Uterus (tissue), 4 donors: ENCODE data around the gene STX2. TPM values are rescaled to one million over a fixed set of nuclear protein-coding genes. Genes with fewer than 3 reads are reported as not detected.

ENCODE experiments used
- DNase-seq, 2 donors: peaks; one replicate each; pipeline ENCODE4 v3.0.0-alpha.2; 2019 to 2020
- H3K27ac ChIP-seq, 2 donors: fragments of 200-600 bp; sonication (generic); 1 replicate in 1 of 2; 2 replicates in 1 of 2; pipeline ENCODE4 v1.5.1; 2016 to 2018
- H3K27me3 ChIP-seq, 2 donors: fragments of 200-600 bp; sonication (generic); one replicate each; pipeline ENCODE4 v1.5.1; 2018 to 2019; ENCODE audit warnings: control low read depth in 1 of 2
- H3K36me3 ChIP-seq, 2 donors: fragments of 200-600 bp; sonication (generic); one replicate each; pipeline ENCODE4 v1.5.1; 2019; ENCODE audit warnings: control low read depth in 1 of 2
- H3K4me1 ChIP-seq, 2 donors: fragments of 200-600 bp; sonication (generic); one replicate each; pipeline ENCODE4 v1.5.1; 2018 to 2019; ENCODE audit warnings: control low read depth in 1 of 2
- H3K4me3 ChIP-seq, 2 donors: fragments of 200-600 bp; sonication (generic); 1 replicate in 1 of 2; 2 replicates in 1 of 2; pipeline ENCODE4 v1.5.1; 2018 to 2019; ENCODE audit warnings: mild to moderate bottlenecking in 1 of 2
- H3K9me3 ChIP-seq, 2 donors: fragments of 200-600 bp; sonication (generic); one replicate each; pipeline ENCODE4 v1.5.1; 2019; ENCODE audit warnings: control low read depth in 1 of 2
- CTCF ChIP-seq, 4 experiments: fragments of 200-600 bp in 2 of 4; fragments of 450-650 bp in 2 of 4; sonication (generic) in 2 of 4; IDR thresholded peaks; one replicate each; pipeline ENCODE4 v1.5.1; 2016 to 2019; ENCODE audit warnings: antibody characterized with exemption in 4 of 4, mild to moderate bottlenecking in 2 of 4, moderate library complexity in 1 of 4
- POLR2A ChIP-seq, 2 donors: fragments of 450-650 bp; IDR thresholded peaks; one replicate each; pipeline ENCODE4 v1.6.1; 2016; ENCODE audit warnings: antibody characterized with exemption in 2 of 2, mild to moderate bottlenecking in 1 of 2, moderate library complexity in 1 of 2
- intact Hi-C: fragments of 100-400 bp; cut with DNase I; formaldehyde crosslinking; loops from one replicate; pipeline ENCODE4 v1.15.1; 2023; ENCODE audit warnings: low total_unique reads
- total RNA-seq, 4 donors: library from RNA; depleted of rRNA in 3 of 4; stranded (reverse); fragments of >200 nt in 3 of 4; gene quantifications; one replicate each; pipeline versions ENCODE4 v1.1.0 to v1.2.4, GENCODE V29; 2014 to 2023
- donor health status: DM: yes; HTN: yes; CAD: no.

STX2 gene
- total RNA-seq, 4 donors from 2014 or later = 33.5 to 44.6 (median 35.4) TPM

DNA sequence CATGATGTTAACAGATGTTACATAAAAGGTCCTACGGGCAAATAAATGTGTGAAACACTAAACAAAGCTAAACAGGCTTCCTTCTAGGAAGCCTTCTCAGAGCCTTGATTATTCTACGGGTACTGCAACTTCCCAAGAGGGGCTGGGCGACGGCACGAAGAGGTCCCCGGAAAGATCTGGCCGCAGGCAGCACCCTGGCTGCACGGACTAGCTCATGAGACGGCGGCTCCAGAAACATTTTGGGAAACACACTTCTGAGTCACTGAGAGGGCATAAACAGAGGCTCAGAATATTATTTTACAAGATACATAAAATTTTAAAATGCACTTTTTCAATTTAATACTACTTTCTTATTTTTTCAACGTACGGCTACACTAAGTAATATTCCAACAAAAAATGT, 19.4 kb downstream of the STX2 start:
- H3K27ac ChIP-seq = no peak overlapping the region
- no peaks in the 10 kb centered on the region for H3K36me3 ChIP-seq
- intact Hi-C loops = no loop called here

DNA sequence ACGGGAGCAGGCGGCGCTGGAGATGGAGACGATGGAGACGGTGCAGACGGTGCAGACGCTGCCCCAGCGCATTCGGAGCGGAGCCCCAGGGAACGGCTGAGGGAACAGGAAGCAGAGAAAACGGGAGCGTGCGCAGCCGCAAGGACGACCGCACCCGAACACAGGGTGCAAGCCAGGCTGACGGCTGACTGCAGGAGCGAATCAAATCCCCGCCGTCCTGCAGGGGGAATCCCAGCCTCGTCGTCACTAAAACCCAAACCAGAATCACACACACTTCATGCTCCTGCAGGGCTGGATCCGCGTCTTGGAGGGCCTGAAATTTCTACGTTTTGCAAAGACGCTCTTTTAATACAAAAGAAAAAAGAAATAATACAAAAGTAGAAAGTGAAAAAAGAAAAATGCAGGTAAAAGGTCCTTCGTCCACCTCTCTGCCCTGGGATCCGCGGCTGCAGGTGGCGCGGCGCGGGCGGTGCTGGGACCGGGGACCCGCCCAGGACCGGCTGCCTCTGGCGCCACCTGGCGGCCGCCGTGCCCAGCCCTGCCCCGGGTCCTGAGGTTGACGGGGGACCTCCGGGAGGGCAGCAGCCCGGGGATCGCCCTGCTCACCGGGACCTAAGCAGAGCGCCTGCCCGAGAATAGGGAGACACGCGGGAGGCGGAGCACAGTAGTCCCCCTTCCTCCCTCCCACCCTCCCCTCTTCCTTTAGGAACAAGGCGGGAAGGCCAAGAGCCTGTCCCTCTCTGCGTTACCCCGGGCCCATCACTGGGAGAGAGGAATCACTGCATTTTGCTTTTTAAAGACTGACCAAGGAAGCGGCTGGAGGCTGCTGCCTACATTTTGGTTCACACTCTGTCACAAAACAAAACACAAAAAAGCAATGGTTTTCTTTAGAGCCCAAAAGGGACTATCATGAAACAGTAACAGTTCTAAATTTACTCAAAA, 20.1 kb downstream of the STX2 start:
- Histone ChIP-seq H3K4me1 (no peaks in the 10 kb centered on the region), H3K4me3 (peak overlapping the region; percentile 21 to 36), H3K27me3 (no peaks in the 10 kb centered on the region), H3K9me3 (no peaks in the 10 kb centered on the region), H3K36me3 (no peaks in the 10 kb centered on the region), H3K27ac (peak overlapping the region in 1 of 2 donors; percentile 61)
- DNase-seq = peak; percentile 41 to 55
- TF ChIP-seq POLR2A (IDR thresholded peaks at IDR 0.05) (no peak), CTCF (IDR thresholded peaks at IDR 0.05) (peak; percentile 61 to 92 (median 74))
- intact Hi-C loops = no loop called here

More for the DNA sequence above, 19.4 kb downstream of the STX2 start:
- Histone ChIP-seq H3K9me3 (no peaks in the 10 kb centered on the region), H3K4me3 (no peak overlapping the region), H3K4me1 (no peaks in the 10 kb centered on the region), H3K27me3 (no peaks in the 10 kb centered on the region)
- no peak for DNase-seq
- TF ChIP-seq POLR2A (IDR thresholded peaks at IDR 0.05) (no peak), CTCF (IDR thresholded peaks at IDR 0.05) (no peak)

- Histone ChIP-seq H3K36me3 (no peaks in the 10 kb centered on the region), H3K4me3 (peak overlapping the region in 1 of 2 donors; percentile 36), H3K27ac (no peak overlapping the region), H3K4me1 (no peaks in the 10 kb centered on the region), H3K27me3 (no peaks in the 10 kb centered on the region), H3K9me3 (no peaks in the 10 kb centered on the region)
- no peak for DNase-seq
- intact Hi-C loops = no loop called here
- no peak for TF ChIP-seq POLR2A (IDR thresholded peaks at IDR 0.05)
- no peak for TF ChIP-seq CTCF (IDR thresholded peaks at IDR 0.05)
Observed at GRCh38 chr12:130818272-130818634, 20.8 kb downstream of the STX2 start.

DNA sequence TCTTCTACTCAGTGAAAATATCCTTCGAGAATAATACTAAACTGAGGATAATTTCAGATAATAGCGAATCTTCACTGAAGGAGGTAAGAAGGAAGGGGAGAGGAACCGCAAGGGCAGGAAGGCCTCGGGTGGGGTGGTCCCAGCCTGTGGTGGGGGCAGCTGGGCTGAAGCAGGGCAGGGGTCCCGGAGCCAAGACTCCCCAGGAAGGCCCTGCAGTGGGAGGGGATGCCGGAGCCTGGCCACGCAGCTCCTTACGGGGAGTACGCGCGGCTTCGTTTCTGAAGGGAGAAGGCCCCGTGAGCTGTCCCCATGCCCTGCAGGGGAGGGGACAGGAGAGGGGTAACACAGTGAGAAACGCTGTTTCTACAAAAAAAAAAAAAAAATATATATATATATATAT, 21.2 kb downstream of the STX2 start:
- DNase-seq = no peak
- no peak overlapping the region for H3K27ac ChIP-seq
- intact Hi-C loops = no loop called here
- TF ChIP-seq CTCF (IDR thresholded peaks at IDR 0.05) = no peak
- TF ChIP-seq POLR2A (IDR thresholded peaks at IDR 0.05) = no peak
- no peak overlapping the region for H3K4me3 ChIP-seq
- no peaks in the 10 kb centered on the region for H3K9me3 ChIP-seq
- H3K36me3 ChIP-seq = no peaks in the 10 kb centered on the region
- H3K27me3 ChIP-seq = no peaks in the 10 kb centered on the region
- H3K4me1 ChIP-seq = no peaks in the 10 kb centered on the region

DNA sequence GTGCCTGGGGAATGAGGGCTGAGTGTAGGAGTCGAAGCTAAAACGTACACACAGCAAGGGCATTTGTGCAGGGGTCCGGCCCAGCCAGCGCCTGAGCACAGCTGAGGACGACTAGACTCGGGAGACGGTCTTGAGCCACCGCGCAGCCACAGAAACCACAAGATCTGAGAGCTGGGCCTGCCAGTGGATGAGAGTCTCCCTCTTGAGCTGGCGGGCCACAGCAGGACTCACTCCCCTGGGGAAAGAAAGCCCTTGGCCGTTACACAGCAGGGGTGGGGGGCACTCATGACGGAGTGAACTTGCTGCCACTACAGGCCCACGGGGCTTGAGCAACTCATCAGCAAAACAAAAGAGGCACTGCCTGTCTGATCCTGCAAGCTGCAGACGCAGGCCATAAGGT, 23.0 kb downstream of the STX2 start:
- Histone ChIP-seq H3K4me1 (no peaks in the 10 kb centered on the region), H3K4me3 (no peak overlapping the region), H3K9me3 (no peaks in the 10 kb centered on the region), H3K36me3 (no peaks in the 10 kb centered on the region), H3K27me3 (no peaks in the 10 kb centered on the region), H3K27ac (no peak overlapping the region)
- TF ChIP-seq POLR2A (IDR thresholded peaks at IDR 0.05) = no peak
- no peak for TF ChIP-seq CTCF (IDR thresholded peaks at IDR 0.05)
- intact Hi-C loops = no loop called here
- no peak for DNase-seq
